ENCODE results near the gene SMIM43. TPM values are rescaled to one million over a fixed set of nuclear protein-coding genes. Genes with fewer than 3 reads are reported as not detected.
A peak's percentile ranks its signal among the peaks of the same experiment; 100 is the strongest.

The SMIM43 gene
- total RNA-seq, 1 experiment from 2014 or later, result 0.33 TPM

DNA sequence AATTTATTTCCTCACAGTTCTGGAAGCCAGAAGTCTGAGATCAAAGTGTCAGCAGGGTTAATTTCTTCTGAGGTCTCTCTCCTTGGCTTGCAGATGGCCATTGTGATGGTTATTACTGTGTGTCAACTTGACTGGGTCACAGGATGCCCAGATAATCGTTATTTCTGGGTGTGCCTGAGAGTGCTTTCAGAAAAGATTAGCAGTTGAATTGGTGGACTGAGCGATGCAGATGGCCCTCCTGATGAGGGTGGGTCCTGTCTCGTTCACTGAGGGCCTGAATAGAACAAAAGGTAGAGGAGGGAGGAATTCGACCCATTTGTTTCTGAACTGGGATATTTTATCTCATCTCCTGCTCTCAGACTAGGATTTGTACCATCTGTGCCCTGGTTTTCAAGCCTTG lies 15.7 kb downstream of the SMIM43 start (continued):
- TF ChIP-seq SP1 (CRISPR knock-in tag; conservative IDR thresholded peaks at IDR 0.05), result 0 out of 2 replicates have a peak, but pooled peaks have one; percentile 40
- TF ChIP-seq CREM (CRISPR knock-in tag; IDR thresholded peaks at IDR 0.05), result peak; percentile 40; the same call in 1 of the 2 replicates
- TF ChIP-seq, protein P1, sequence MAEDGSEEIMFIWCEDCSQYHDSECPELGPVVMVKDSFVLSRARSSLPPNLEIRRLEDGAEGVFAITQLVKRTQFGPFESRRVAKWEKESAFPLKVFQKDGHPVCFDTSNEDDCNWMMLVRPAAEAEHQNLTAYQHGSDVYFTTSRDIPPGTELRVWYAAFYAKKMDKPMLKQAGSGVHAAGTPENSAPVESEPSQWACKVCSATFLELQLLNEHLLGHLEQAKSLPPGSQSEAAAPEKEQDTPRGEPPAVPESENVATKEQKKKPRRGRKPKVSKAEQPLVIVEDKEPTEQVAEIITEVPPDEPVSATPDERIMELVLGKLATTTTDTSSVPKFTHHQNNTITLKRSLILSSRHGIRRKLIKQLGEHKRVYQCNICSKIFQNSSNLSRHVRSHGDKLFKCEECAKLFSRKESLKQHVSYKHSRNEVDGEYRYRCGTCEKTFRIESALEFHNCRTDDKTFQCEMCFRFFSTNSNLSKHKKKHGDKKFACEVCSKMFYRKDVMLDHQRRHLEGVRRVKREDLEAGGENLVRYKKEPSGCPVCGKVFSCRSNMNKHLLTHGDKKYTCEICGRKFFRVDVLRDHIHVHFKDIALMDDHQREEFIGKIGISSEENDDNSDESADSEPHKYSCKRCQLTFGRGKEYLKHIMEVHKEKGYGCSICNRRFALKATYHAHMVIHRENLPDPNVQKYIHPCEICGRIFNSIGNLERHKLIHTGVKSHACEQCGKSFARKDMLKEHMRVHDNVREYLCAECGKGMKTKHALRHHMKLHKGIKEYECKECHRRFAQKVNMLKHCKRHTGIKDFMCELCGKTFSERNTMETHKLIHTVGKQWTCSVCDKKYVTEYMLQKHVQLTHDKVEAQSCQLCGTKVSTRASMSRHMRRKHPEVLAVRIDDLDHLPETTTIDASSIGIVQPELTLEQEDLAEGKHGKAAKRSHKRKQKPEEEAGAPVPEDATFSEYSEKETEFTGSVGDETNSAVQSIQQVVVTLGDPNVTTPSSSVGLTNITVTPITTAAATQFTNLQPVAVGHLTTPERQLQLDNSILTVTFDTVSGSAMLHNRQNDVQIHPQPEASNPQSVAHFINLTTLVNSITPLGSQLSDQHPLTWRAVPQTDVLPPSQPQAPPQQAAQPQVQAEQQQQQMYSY (CRISPR knock-in tag; IDR thresholded peaks at IDR 0.05), result no peak
- TF ChIP-seq, protein P2, sequence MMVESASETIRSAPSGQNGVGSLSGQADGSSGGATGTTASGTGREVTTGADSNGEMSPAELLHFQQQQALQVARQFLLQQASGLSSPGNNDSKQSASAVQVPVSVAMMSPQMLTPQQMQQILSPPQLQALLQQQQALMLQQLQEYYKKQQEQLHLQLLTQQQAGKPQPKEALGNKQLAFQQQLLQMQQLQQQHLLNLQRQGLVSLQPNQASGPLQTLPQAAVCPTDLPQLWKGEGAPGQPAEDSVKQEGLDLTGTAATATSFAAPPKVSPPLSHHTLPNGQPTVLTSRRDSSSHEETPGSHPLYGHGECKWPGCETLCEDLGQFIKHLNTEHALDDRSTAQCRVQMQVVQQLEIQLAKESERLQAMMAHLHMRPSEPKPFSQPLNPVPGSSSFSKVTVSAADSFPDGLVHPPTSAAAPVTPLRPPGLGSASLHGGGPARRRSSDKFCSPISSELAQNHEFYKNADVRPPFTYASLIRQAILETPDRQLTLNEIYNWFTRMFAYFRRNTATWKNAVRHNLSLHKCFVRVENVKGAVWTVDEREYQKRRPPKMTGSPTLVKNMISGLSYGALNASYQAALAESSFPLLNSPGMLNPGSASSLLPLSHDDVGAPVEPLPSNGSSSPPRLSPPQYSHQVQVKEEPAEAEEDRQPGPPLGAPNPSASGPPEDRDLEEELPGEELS (CRISPR knock-in tag; IDR thresholded peaks at IDR 0.05), result peak; percentile 42; the same call in 1 of the 2 replicates

DNA sequence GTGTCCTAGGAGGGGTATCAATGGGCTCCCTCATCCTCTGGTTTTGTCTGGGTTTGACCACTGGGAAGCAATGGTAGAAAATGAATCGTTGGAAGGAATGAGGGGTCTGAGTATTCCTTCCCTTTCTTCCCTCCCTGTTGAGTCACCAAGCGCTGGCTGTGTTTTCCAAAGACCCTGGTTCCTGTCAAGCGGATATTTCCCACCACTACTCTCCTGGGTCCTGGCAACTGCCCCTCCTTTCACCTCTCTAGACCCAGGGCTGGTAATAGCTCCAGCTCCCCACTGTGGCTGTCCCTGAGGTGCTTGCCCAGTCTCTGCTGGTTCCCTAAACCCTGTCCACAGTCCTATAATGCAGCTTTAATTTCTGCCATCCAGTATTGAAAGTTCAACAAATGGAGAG lies 22.2 kb downstream of the SMIM43 start:
- peak; percentile 61 for ATAC-seq
- Mint-ChIP-seq H3K36me3 (no peaks in the 10 kb centered on the region), H3K9me3 (no peaks in the 10 kb centered on the region), H3K27me3 (ENCODE audit: low read depth) (peaks cover 73% of the 10 kb centered on the region), H3K4me1 (peaks cover 24% of the 10 kb centered on the region), H3K27ac (no peak overlapping the region), H3K4me3 (no peak overlapping the region)
- CTCF ChIA-PET, result no interaction called here
- POLR2A ChIA-PET, result no interaction called here
- DNase-seq (ENCODE audit: low spot score), result no peak
- TF ChIP-seq JUN (CRISPR knock-in tag; IDR thresholded peaks at IDR 0.05), result no peak

DNA sequence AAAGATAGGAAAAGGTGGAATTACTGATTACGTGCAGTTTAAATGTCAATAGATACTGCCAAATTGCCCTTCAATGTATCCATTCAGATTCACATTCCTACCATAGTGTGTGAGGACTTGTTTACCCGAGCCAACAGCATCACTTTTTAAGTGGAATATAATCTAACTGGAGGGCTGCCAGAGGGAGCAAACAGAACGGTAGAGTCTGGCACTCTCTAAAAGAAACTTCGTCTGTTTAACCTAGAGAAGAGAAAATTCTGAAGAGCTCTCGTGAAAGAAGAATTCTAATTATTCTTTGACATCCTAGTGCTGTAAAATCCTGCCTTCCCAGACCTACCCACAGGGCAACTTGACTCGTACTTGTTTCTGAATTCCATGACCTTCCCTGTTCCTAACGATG lies 23.2 kb downstream of the SMIM43 start:
- no peaks in the 10 kb centered on the region for H3K36me3 Mint-ChIP-seq
- POLR2A ChIA-PET, result no interaction called here
- ATAC-seq (no peak), DNase-seq (ENCODE audit: low spot score) (no peak)
- no peak overlapping the region for H3K4me3 Mint-ChIP-seq
- no peak overlapping the region for H3K27ac Mint-ChIP-seq
- H3K4me1 Mint-ChIP-seq, result peaks cover 21% of the 10 kb centered on the region
- H3K9me3 Mint-ChIP-seq, result no peaks in the 10 kb centered on the region
- CTCF ChIA-PET, result interaction anchor here (1.0 kb wide), 1 partner anchor 45 kb away, joined by 3 read pairs; the partner anchor contains the start of gene ANXA5
- H3K27me3 Mint-ChIP-seq (ENCODE audit: low read depth), result peaks cover 63% of the 10 kb centered on the region
- TF ChIP-seq JAZF1 (CRISPR knock-in tag; IDR thresholded peaks at IDR 0.05) (no peak), SMAD3 (CRISPR knock-in tag; IDR thresholded peaks at IDR 0.05; ENCODE audit: borderline replicate concordance) (no peak), GTF2I (CRISPR knock-in tag; conservative IDR thresholded peaks at IDR 0.05) (no peak), TCF7 (CRISPR knock-in tag; IDR thresholded peaks at IDR 0.05; ENCODE audit: low read depth) (no peak), KAT7 (CRISPR knock-in tag; IDR thresholded peaks at IDR 0.05; ENCODE audit: borderline replicate concordance) (no peak), NFE2L1 (CRISPR knock-in tag; IDR thresholded peaks at IDR 0.05) (no peak), PRRX2 (CRISPR knock-in tag; IDR thresholded peaks at IDR 0.05) (no peak)
- TF ChIP-seq, protein P3, sequence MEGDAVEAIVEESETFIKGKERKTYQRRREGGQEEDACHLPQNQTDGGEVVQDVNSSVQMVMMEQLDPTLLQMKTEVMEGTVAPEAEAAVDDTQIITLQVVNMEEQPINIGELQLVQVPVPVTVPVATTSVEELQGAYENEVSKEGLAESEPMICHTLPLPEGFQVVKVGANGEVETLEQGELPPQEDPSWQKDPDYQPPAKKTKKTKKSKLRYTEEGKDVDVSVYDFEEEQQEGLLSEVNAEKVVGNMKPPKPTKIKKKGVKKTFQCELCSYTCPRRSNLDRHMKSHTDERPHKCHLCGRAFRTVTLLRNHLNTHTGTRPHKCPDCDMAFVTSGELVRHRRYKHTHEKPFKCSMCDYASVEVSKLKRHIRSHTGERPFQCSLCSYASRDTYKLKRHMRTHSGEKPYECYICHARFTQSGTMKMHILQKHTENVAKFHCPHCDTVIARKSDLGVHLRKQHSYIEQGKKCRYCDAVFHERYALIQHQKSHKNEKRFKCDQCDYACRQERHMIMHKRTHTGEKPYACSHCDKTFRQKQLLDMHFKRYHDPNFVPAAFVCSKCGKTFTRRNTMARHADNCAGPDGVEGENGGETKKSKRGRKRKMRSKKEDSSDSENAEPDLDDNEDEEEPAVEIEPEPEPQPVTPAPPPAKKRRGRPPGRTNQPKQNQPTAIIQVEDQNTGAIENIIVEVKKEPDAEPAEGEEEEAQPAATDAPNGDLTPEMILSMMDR (IDR thresholded peaks at IDR 0.05), result no peak
- TF ChIP-seq, protein P4, sequence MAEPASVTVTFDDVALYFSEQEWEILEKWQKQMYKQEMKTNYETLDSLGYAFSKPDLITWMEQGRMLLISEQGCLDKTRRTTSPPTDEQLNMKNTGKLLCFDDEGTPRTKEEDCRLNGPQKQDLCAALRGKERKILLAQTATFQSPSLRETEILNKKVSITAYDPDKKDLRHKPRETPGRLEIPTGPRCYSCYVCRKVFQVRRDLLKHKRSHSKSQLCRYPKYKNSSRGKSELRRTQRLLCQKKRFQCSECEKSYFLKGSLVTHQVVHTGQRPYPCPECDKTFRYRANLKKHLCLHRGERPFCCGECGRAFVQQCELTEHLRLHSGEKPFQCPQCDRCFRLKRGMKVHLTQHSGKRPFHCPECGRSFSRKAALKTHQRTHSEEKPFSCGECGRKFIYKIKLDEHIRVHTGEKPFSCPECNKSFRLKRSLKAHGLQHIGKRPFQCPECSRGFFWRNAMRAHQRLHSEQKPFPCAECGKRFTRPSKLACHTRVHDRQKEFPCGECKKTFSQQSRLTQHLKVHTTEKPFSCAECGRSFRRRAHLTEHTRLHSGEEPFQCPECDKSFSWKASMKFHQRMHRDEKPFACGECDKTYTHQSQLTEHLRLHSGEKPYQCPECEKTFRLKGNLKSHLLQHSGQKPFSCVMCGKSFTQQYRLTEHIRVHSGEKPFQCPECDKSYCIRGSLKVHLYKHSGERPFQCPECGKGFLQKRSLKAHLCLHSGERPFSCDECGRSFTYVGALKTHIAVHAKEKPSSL (CRISPR knock-in tag; conservative IDR thresholded peaks at IDR 0.05), result no peak
- TF ChIP-seq, protein P5, sequence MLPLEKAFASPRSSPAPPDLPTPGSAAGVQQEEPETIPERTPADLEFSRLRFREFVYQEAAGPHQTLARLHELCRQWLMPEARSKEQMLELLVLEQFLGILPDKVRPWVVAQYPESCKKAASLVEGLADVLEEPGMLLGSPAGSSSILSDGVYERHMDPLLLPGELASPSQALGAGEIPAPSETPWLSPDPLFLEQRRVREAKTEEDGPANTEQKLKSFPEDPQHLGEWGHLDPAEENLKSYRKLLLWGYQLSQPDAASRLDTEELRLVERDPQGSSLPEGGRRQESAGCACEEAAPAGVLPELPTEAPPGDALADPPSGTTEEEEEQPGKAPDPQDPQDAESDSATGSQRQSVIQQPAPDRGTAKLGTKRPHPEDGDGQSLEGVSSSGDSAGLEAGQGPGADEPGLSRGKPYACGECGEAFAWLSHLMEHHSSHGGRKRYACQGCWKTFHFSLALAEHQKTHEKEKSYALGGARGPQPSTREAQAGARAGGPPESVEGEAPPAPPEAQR (CRISPR knock-in tag; IDR thresholded peaks at IDR 0.05), result no peak
- TF ChIP-seq, protein P6, sequence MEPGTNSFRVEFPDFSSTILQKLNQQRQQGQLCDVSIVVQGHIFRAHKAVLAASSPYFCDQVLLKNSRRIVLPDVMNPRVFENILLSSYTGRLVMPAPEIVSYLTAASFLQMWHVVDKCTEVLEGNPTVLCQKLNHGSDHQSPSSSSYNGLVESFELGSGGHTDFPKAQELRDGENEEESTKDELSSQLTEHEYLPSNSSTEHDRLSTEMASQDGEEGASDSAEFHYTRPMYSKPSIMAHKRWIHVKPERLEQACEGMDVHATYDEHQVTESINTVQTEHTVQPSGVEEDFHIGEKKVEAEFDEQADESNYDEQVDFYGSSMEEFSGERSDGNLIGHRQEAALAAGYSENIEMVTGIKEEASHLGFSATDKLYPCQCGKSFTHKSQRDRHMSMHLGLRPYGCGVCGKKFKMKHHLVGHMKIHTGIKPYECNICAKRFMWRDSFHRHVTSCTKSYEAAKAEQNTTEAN (CRISPR knock-in tag; IDR thresholded peaks at IDR 0.05), result no peak
- TF ChIP-seq, protein P7, sequence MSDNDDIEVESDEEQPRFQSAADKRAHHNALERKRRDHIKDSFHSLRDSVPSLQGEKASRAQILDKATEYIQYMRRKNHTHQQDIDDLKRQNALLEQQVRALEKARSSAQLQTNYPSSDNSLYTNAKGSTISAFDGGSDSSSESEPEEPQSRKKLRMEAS (CRISPR knock-in tag; IDR thresholded peaks at IDR 0.05), result no peak
- TF ChIP-seq, protein P8, sequence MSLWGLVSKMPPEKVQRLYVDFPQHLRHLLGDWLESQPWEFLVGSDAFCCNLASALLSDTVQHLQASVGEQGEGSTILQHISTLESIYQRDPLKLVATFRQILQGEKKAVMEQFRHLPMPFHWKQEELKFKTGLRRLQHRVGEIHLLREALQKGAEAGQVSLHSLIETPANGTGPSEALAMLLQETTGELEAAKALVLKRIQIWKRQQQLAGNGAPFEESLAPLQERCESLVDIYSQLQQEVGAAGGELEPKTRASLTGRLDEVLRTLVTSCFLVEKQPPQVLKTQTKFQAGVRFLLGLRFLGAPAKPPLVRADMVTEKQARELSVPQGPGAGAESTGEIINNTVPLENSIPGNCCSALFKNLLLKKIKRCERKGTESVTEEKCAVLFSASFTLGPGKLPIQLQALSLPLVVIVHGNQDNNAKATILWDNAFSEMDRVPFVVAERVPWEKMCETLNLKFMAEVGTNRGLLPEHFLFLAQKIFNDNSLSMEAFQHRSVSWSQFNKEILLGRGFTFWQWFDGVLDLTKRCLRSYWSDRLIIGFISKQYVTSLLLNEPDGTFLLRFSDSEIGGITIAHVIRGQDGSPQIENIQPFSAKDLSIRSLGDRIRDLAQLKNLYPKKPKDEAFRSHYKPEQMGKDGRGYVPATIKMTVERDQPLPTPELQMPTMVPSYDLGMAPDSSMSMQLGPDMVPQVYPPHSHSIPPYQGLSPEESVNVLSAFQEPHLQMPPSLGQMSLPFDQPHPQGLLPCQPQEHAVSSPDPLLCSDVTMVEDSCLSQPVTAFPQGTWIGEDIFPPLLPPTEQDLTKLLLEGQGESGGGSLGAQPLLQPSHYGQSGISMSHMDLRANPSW (CRISPR knock-in tag; conservative IDR thresholded peaks at IDR 0.05; ENCODE audit: low read depth), result no peak
